ENCODE measurements around the gene SLC44A5. TPM values are rescaled to one million over a fixed set of nuclear protein-coding genes. Genes with fewer than 3 reads are reported as not detected.
"Not testable (repeated sequence)": the region's sequence is repeated elsewhere in the genome, so short reads cannot be mapped to it uniquely, and the experiment has no call there.

The SLC44A5 gene
- total and polyA plus RNA-seq, 2 experiments from 2014 or later, result 3.3 to 11.7 TPM

GRCh38 chr1:75412616-75413015 lies 198.3 kb downstream of the SLC44A5 start (continued):
- no peak for TF ChIP-seq ZNF462 (CRISPR knock-in tag; IDR thresholded peaks at IDR 0.05)

GRCh38 chr1:75404681-75405080 lies 206.2 kb downstream of the SLC44A5 start:
- not testable (repeated sequence) for H3K27ac Mint-ChIP-seq; H3K4me3 Mint-ChIP-seq; H3K27me3 ChIP-seq (ENCODE audit: insufficient read depth); H3K36me3 Mint-ChIP-seq (ENCODE audit: low read depth); ATAC-seq; H3K4me2 ChIP-seq; H3K4me1 Mint-ChIP-seq; H2AFZ ChIP-seq; H3K79me2 ChIP-seq (replicated peaks; ENCODE audit: insufficient read depth); H3K4me1 ChIP-seq (ENCODE audit: insufficient read depth); H3F3A ChIP-seq (replicated peaks; ENCODE audit: low read depth); H3K36me3 ChIP-seq (ENCODE audit: insufficient read depth); H3K27ac ChIP-seq (ENCODE audit: low read depth); H3K4me3 ChIP-seq; H3K9me2 ChIP-seq (ENCODE audit: insufficient read depth); DNase-seq (ENCODE audit: low spot score); H3K27me3 Mint-ChIP-seq (ENCODE audit: insufficient read depth, low read depth, poor library complexity); H4K20me1 ChIP-seq (replicated peaks; ENCODE audit: insufficient read depth)
- peaks cover 22% of the 10 kb centered on the region; the same call in 2 of the 3 replicates for H3K9me3 Mint-ChIP-seq

GRCh38 chr1:75403147-75403646 lies 207.7 kb downstream of the SLC44A5 start:
- H3F3A ChIP-seq (replicated peaks; ENCODE audit: low read depth); H3K36me3 Mint-ChIP-seq (ENCODE audit: low read depth); H3K4me2 ChIP-seq; H3K4me3 ChIP-seq; H3K4me1 Mint-ChIP-seq; H3K4me1 ChIP-seq (ENCODE audit: insufficient read depth); H3K4me3 Mint-ChIP-seq; H3K79me2 ChIP-seq (replicated peaks; ENCODE audit: insufficient read depth); H3K27ac Mint-ChIP-seq; H3K9me2 ChIP-seq (ENCODE audit: insufficient read depth); DNase-seq (ENCODE audit: low spot score); H3K27me3 ChIP-seq (ENCODE audit: insufficient read depth); H3K27ac ChIP-seq (ENCODE audit: low read depth); H2AFZ ChIP-seq; H3K27me3 Mint-ChIP-seq (ENCODE audit: insufficient read depth, low read depth, poor library complexity); H4K20me1 ChIP-seq (replicated peaks; ENCODE audit: insufficient read depth); ATAC-seq; H3K36me3 ChIP-seq (ENCODE audit: insufficient read depth): not testable (repeated sequence)
- peaks cover 22% of the 10 kb centered on the region; the same call in 2 of the 3 replicates for H3K9me3 Mint-ChIP-seq
- TF ChIP-seq CTCF (conservative IDR thresholded peaks at IDR 0.05; ENCODE audit: low read depth in 2 of 2), result peak in 1 of 2 experiments; percentile 20; a peak in 1 of 4 replicates
